Measurements from ENCODE around the gene NCSTN.

Gene NCSTN

DNA sequence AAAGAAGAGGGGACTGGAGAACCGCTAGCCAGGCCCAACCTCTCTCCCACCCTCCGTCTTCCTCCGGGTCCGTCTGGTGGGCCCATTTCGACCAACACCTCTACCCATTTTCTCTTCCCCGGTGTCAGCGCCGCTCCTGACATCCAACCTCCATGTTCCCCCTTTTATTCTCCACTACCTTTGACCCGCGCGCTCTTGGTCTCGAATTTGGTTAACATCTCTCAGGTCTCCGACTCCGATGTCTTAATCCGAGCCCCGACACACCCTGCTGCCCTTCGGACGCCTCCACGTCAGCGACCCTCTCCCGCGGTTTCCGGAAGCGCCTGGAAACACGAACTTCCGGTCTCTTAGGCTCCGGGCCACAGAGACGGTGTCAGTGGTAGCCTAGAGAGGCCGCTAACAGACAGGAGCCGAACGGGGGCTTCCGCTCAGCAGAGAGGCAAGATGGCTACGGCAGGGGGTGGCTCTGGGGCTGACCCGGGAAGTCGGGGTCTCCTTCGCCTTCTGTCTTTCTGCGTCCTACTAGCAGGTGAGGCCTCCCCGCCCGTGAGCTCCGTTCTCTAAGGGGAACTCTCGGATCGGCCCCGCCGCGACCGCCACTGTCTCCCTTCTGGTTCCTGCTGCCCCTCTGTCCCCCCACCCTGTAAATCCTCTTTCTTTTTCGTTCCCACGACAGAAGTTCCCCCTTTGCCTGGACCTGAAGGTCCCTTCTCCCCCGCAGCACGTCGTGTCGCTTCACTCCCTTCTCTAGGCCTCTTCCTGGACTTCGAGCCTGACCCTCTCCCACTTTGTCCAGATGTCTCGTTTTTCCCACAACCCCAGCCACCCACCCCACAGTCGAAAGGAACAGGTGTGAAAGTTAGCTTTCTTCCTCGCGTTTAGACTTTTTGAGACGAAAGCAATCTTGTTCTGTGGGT, at the start of gene NCSTN, which contains the start of gene COPA:
Gene NCSTN (plus strand): TSS at position 431 of the 917 bp plus-strand sequence. CDS start 14 bp downstream, at position 445.
Gene COPA (minus strand): TSS at position 298 of the 917 bp plus-strand sequence. CDS start 80 bp downstream, at position 218.
- Histone ChIP-seq H3K27me3 (ENCODE audit: low read depth, low read length) (no peaks in the 10 kb centered on the region), H3K27ac (ENCODE audit: low read length) (peak within 1 kb of the TSS; percentile 98), H3K9me3 (ENCODE audit: control insufficient read depth in 1 of 2, low read length in 2 of 2) (no peaks in the 10 kb centered on the region), H3K4me1 (ENCODE audit: control insufficient read depth in 1 of 2, insufficient read depth in 2 of 2, low read length in 2 of 2) (peaks cover 13 to 36% of the 10 kb centered on the region in 2 donors), H3K36me3 (ENCODE audit: control insufficient read depth in 1 of 2, insufficient read depth in 2 of 2, low read length in 2 of 2) (peaks cover 24 to 46% of the 10 kb centered on the region in 2 donors), H3K4me3 (ENCODE audit: low read depth in 1 of 2, low read length in 2 of 2) (peak within 1 kb of the TSS; percentile 97 to 100)

DNA sequence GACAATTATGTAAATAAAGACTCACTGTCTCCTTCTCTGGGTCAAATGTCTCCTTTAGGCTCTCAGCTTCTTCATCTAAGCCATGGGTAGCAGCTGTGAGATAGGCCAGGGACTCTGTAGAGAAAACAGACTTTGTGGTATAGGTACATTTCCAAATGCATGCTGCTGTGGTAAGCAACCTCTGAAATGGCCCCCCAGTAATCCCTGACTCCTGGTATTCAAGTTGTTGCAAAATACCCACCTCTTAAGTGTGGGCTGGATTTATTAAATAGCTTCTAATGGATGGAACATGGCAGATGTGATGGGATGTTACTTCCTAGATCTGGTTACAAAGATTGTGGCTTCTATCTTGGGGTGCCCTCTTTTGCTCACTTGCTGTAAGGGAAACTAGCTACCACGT, 47.1 kb upstream of the NCSTN start:
- peaks cover 0 to 4% of the 10 kb centered on the region in 2 donors for H3K4me1 ChIP-seq (ENCODE audit: control insufficient read depth in 1 of 2, insufficient read depth in 2 of 2, low read length in 2 of 2)
- H3K4me3 ChIP-seq (ENCODE audit: low read depth in 1 of 2, low read length in 2 of 2), result no peak overlapping the region
- H3K27ac ChIP-seq (ENCODE audit: low read length), result no peak overlapping the region
- H3K36me3 ChIP-seq (ENCODE audit: control insufficient read depth in 1 of 2, insufficient read depth in 2 of 2, low read length in 2 of 2), result peaks cover 79 to 91% of the 10 kb centered on the region in 2 donors
- H3K9me3 ChIP-seq (ENCODE audit: control insufficient read depth in 1 of 2, low read length in 2 of 2), result no peaks in the 10 kb centered on the region
- H3K27me3 ChIP-seq (ENCODE audit: low read depth, low read length), result no peaks in the 10 kb centered on the region

DNA sequence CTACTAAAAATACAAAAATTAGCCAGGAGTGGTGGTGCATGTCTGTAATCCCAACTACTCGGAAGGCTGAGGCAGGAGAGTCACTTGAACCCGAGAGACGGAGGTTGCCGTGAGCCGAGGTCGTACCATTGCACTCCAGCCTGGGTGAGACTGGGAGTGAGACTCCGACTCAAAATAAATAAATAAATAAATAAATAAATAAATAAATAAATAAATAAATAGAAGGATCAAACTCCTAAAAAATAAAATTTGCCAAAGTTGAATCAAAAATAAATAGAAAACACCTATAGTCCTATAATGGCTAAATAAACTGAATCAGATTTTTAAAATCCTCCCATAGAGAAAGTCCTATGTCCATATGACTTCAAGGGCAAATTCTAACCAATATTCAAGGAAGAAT, 43.0 kb upstream of the NCSTN start:
- Histone ChIP-seq H3K27ac (ENCODE audit: low read length) (no peak overlapping the region), H3K36me3 (ENCODE audit: control insufficient read depth in 1 of 2, insufficient read depth in 2 of 2, low read length in 2 of 2) (peaks cover 51 to 62% of the 10 kb centered on the region in 2 donors), H3K9me3 (ENCODE audit: control insufficient read depth in 1 of 2, low read length in 2 of 2) (no peaks in the 10 kb centered on the region), H3K4me3 (ENCODE audit: low read depth in 1 of 2, low read length in 2 of 2) (no peak overlapping the region), H3K4me1 (ENCODE audit: control insufficient read depth in 1 of 2, insufficient read depth in 2 of 2, low read length in 2 of 2) (no peaks in the 10 kb centered on the region), H3K27me3 (ENCODE audit: low read depth, low read length) (no peaks in the 10 kb centered on the region)

DNA sequence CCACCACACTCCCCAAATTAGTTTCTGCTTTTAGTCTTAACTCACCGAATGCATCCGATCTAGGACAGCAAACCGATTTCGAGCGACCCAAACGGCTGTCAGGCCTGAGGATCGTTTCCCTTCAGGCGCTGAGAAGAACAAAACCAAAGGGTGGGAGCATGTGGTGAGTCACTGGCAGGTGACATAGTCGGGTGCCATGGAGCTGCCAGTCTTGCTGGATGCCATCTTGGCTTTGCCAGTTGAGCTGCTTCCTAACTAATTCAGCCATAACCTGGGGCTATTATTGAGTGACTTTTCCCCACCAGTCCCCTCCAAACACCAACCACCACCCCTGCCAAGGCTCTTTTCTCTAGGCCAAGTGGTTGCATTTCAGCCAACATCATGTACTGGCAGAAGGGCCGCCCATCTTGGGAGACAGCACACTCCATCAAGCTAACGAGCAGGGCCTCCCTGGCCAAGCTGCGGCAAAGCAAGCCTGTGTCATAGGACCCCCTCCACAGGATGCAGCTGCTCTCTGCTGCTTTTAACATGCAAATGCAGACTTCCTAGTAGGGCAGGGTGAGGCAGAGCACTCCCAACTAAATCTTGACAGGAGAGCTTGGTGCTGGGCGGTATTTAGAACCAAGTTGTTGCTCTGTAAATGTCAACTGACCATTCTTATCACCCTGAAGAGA, 35.9 kb upstream of the NCSTN start:
- Histone ChIP-seq H3K36me3 (ENCODE audit: control insufficient read depth in 1 of 2, insufficient read depth in 2 of 2, low read length in 2 of 2) (peaks cover 74 to 78% of the 10 kb centered on the region in 2 donors), H3K4me1 (ENCODE audit: control insufficient read depth in 1 of 2, insufficient read depth in 2 of 2, low read length in 2 of 2) (no peaks in the 10 kb centered on the region), H3K4me3 (ENCODE audit: low read depth in 1 of 2, low read length in 2 of 2) (no peak overlapping the region), H3K27ac (ENCODE audit: low read length) (no peak overlapping the region), H3K27me3 (ENCODE audit: low read depth, low read length) (no peaks in the 10 kb centered on the region), H3K9me3 (ENCODE audit: control insufficient read depth in 1 of 2, low read length in 2 of 2) (no peaks in the 10 kb centered on the region)

DNA sequence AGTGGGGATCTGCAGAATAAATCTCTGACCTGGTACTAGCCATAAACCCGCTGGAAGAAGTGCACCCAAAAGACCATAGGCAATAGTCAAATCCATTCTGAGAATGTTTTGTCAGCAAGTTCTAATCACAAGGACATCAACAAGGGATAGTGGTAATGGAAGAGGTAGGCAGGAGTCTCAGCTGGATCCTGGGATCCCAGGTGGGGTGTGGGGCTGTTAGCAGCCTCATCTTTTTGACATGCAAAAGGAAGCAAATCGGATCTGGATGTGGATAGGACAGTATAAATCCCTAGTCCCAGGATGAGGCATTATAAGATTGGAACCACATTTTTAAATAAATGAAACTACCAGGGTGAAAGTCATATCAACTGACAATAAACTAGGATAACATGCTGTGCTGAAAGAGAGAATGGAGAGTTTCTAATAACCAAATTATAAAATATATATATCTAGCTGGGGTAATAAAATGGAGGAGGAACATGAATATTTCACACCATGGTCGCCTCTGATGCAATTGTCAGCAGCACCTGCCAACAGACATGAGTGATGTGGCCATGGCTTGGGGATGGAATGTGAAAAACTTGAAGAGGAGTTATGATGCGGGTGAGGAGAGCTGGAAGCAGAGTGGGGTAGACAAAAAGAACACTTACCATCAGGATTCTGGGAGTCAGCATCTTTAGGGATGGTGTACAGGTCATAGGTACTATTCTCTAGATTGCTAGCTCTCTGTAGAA, 34.6 kb upstream of the NCSTN start:
- Histone ChIP-seq H3K9me3 (ENCODE audit: control insufficient read depth in 1 of 2, low read length in 2 of 2) (no peaks in the 10 kb centered on the region), H3K36me3 (ENCODE audit: control insufficient read depth in 1 of 2, insufficient read depth in 2 of 2, low read length in 2 of 2) (peaks cover 77 to 81% of the 10 kb centered on the region in 2 donors), H3K27me3 (ENCODE audit: low read depth, low read length) (no peaks in the 10 kb centered on the region), H3K27ac (ENCODE audit: low read length) (no peak overlapping the region), H3K4me3 (ENCODE audit: low read depth in 1 of 2, low read length in 2 of 2) (no peak overlapping the region), H3K4me1 (ENCODE audit: control insufficient read depth in 1 of 2, insufficient read depth in 2 of 2, low read length in 2 of 2) (no peaks in the 10 kb centered on the region)

DNA sequence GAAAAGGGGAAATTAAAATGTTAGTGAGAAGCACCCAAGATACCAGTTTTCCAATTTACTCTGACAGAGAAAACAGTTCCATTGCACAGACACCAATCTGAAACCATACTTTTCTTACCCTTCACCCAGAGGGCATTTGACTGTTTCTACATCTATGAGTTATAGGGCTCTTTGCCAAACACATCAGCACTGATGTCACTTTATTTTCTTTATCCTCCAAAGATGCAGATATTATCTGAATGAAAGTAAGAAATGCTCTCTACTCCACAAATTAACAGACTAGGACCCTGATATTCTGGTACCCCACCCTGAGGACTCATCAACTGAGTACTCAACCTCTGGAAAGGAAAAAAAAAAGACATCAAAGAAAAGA, 34.0 kb upstream of the NCSTN start:
- no peaks in the 10 kb centered on the region for H3K9me3 ChIP-seq (ENCODE audit: control insufficient read depth in 1 of 2, low read length in 2 of 2)
- no peak overlapping the region for H3K4me3 ChIP-seq (ENCODE audit: low read depth in 1 of 2, low read length in 2 of 2)
- H3K27ac ChIP-seq (ENCODE audit: low read length), result no peak overlapping the region
- H3K27me3 ChIP-seq (ENCODE audit: low read depth, low read length), result no peaks in the 10 kb centered on the region
- H3K4me1 ChIP-seq (ENCODE audit: control insufficient read depth in 1 of 2, insufficient read depth in 2 of 2, low read length in 2 of 2), result no peaks in the 10 kb centered on the region
- H3K36me3 ChIP-seq (ENCODE audit: control insufficient read depth in 1 of 2, insufficient read depth in 2 of 2, low read length in 2 of 2), result peaks cover 80 to 86% of the 10 kb centered on the region in 2 donors

DNA sequence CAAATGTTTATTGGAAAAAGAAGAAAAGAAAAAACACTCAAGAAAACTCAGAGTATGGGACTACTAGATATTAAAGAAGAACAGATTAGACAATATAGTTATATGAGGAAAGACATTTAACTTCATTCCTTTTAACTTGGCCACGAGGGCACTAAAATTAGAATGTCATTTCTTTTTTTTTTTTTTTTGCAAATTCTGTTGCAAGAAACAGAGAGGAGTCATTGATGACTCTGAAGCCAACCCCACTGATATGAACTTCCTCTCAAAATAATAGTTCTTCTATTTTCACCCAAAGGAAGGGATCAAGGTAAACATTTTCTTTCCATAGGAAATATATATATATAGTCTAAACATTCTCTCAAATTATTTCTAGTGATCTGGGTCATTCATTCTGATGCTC, 33.6 kb upstream of the NCSTN start:
- H3K4me1 ChIP-seq (ENCODE audit: control insufficient read depth in 1 of 2, insufficient read depth in 2 of 2, low read length in 2 of 2), result no peaks in the 10 kb centered on the region
- no peak overlapping the region for H3K27ac ChIP-seq (ENCODE audit: low read length)
- peaks cover 84 to 90% of the 10 kb centered on the region in 2 donors for H3K36me3 ChIP-seq (ENCODE audit: control insufficient read depth in 1 of 2, insufficient read depth in 2 of 2, low read length in 2 of 2)
- no peaks in the 10 kb centered on the region for H3K27me3 ChIP-seq (ENCODE audit: low read depth, low read length)
- H3K9me3 ChIP-seq (ENCODE audit: control insufficient read depth in 1 of 2, low read length in 2 of 2), result no peaks in the 10 kb centered on the region
- H3K4me3 ChIP-seq (ENCODE audit: low read depth in 1 of 2, low read length in 2 of 2), result no peak overlapping the region

DNA sequence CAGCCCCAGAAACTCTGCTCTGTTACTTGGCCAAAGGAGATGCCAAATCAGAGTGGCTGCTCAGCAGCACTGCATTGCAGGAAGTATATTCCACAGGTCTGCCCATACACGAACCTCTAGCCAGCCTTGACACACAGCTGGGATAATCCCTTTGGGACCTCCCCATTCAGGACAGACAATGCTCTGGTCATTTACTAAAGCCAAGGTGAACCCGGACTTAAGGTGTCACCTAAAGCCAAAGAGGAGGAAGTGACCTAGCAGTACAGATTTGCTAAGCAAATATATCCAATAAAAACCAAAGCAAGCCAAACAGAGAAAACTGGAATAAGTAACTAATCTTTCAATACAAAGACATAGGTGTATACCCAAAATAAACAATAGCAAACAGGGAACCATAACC, 27.8 kb upstream of the NCSTN start:
- Histone ChIP-seq H3K27me3 (ENCODE audit: low read depth, low read length) (no peaks in the 10 kb centered on the region), H3K4me3 (ENCODE audit: low read depth in 1 of 2, low read length in 2 of 2) (no peak overlapping the region), H3K4me1 (ENCODE audit: control insufficient read depth in 1 of 2, insufficient read depth in 2 of 2, low read length in 2 of 2) (no peaks in the 10 kb centered on the region), H3K9me3 (ENCODE audit: control insufficient read depth in 1 of 2, low read length in 2 of 2) (no peaks in the 10 kb centered on the region), H3K36me3 (ENCODE audit: control insufficient read depth in 1 of 2, insufficient read depth in 2 of 2, low read length in 2 of 2) (peaks cover 63 to 77% of the 10 kb centered on the region in 2 donors), H3K27ac (ENCODE audit: low read length) (no peak overlapping the region)

DNA sequence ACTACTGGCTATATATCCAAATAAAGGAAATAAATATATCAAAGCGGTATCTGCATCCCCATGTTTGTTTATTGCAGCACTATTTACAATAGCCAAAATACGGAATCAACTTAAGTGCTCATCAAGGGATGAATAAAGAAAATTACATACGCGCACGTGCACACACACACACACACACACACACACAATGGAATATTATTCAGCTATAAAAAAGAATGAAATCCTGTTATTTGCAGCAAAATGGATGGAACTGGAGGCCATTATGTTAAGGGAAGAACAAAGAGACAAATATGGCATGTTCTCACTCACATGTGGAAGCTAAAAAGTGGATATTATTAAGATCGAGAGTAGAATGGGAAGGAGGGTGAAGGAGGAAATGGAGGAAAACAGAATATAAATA, 20.4 kb upstream of the NCSTN start:
- no peak overlapping the region for H3K4me3 ChIP-seq (ENCODE audit: low read depth in 1 of 2, low read length in 2 of 2)
- peaks cover 27 to 60% of the 10 kb centered on the region in 2 donors for H3K36me3 ChIP-seq (ENCODE audit: control insufficient read depth in 1 of 2, insufficient read depth in 2 of 2, low read length in 2 of 2)
- H3K27me3 ChIP-seq (ENCODE audit: low read depth, low read length), result no peaks in the 10 kb centered on the region
- no peaks in the 10 kb centered on the region for H3K9me3 ChIP-seq (ENCODE audit: control insufficient read depth in 1 of 2, low read length in 2 of 2)
- no peaks in the 10 kb centered on the region for H3K4me1 ChIP-seq (ENCODE audit: control insufficient read depth in 1 of 2, insufficient read depth in 2 of 2, low read length in 2 of 2)
- no peak overlapping the region for H3K27ac ChIP-seq (ENCODE audit: low read length)

DNA sequence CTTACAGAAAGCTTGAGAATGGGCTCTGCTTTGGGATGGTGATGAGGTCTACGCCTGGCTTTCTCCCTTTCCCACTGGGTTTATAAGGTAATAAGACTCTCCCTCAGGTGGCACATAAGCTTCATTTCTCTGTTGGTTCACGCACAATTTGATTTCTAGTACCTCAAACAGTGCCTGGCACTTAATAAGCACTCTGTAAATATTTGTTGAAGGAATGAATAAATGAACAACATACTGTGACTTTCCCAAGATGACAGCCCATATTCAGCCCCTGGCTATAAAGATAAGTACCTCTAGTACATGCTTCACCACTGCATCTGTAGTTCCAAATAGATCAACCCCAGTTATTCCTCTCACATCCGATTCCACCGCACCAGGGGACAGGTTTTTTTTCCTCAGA, 17.9 kb upstream of the NCSTN start:
- H3K4me3 ChIP-seq (ENCODE audit: low read depth in 1 of 2, low read length in 2 of 2), result no peak overlapping the region
- H3K36me3 ChIP-seq (ENCODE audit: control insufficient read depth in 1 of 2, insufficient read depth in 2 of 2, low read length in 2 of 2), result peaks cover 48 to 76% of the 10 kb centered on the region in 2 donors
- H3K9me3 ChIP-seq (ENCODE audit: control insufficient read depth in 1 of 2, low read length in 2 of 2), result no peaks in the 10 kb centered on the region
- H3K27ac ChIP-seq (ENCODE audit: low read length), result no peak overlapping the region
- no peaks in the 10 kb centered on the region for H3K4me1 ChIP-seq (ENCODE audit: control insufficient read depth in 1 of 2, insufficient read depth in 2 of 2, low read length in 2 of 2)
- no peaks in the 10 kb centered on the region for H3K27me3 ChIP-seq (ENCODE audit: low read depth, low read length)

DNA sequence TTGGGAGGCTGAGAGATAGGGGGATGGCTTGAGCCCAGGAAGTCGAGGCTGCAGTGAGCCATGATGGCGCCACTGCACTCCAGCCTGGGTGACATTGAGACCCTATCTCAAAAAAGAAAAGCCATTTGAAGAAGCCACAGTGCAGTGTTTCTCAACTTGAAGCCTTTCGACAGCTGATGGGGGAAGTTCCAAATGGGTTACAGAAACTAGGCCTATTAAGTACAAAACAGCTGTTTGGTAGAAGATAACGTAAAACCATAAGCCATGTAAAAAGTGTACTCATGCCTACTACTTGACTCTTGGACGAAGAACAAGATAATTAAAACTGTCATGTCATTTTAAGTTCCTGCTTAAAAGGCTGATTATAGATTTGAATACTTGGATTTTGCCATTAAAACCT, 16.8 kb upstream of the NCSTN start:
- Histone ChIP-seq H3K4me3 (ENCODE audit: low read depth in 1 of 2, low read length in 2 of 2) (no peak overlapping the region), H3K27me3 (ENCODE audit: low read depth, low read length) (no peaks in the 10 kb centered on the region), H3K36me3 (ENCODE audit: control insufficient read depth in 1 of 2, insufficient read depth in 2 of 2, low read length in 2 of 2) (peaks cover 54 to 85% of the 10 kb centered on the region in 2 donors), H3K27ac (ENCODE audit: low read length) (no peak overlapping the region), H3K9me3 (ENCODE audit: control insufficient read depth in 1 of 2, low read length in 2 of 2) (no peaks in the 10 kb centered on the region), H3K4me1 (ENCODE audit: control insufficient read depth in 1 of 2, insufficient read depth in 2 of 2, low read length in 2 of 2) (no peaks in the 10 kb centered on the region)

Measured in muscle layer of duodenum (tissue), 2 donors.